Activated CD4-positive, CD25-positive, alpha-beta regulatory T cell treated with anti-CD3 and anti-CD28 coated beads, Interleukin-2, amount 50 U/mL, for 72 hours (primary cell): ENCODE measurements around the gene ADAMTS4.
"Not testable (repeated sequence)": the region's sequence is repeated elsewhere in the genome, so short reads cannot be mapped to it uniquely, and the experiment has no call there.

Experiments
- DNase-seq: peaks from one replicate; pipeline ENCODE4 v3.0.0; 2021

Gene ADAMTS4, protein sequence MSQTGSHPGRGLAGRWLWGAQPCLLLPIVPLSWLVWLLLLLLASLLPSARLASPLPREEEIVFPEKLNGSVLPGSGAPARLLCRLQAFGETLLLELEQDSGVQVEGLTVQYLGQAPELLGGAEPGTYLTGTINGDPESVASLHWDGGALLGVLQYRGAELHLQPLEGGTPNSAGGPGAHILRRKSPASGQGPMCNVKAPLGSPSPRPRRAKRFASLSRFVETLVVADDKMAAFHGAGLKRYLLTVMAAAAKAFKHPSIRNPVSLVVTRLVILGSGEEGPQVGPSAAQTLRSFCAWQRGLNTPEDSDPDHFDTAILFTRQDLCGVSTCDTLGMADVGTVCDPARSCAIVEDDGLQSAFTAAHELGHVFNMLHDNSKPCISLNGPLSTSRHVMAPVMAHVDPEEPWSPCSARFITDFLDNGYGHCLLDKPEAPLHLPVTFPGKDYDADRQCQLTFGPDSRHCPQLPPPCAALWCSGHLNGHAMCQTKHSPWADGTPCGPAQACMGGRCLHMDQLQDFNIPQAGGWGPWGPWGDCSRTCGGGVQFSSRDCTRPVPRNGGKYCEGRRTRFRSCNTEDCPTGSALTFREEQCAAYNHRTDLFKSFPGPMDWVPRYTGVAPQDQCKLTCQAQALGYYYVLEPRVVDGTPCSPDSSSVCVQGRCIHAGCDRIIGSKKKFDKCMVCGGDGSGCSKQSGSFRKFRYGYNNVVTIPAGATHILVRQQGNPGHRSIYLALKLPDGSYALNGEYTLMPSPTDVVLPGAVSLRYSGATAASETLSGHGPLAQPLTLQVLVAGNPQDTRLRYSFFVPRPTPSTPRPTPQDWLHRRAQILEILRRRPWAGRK

DNA sequence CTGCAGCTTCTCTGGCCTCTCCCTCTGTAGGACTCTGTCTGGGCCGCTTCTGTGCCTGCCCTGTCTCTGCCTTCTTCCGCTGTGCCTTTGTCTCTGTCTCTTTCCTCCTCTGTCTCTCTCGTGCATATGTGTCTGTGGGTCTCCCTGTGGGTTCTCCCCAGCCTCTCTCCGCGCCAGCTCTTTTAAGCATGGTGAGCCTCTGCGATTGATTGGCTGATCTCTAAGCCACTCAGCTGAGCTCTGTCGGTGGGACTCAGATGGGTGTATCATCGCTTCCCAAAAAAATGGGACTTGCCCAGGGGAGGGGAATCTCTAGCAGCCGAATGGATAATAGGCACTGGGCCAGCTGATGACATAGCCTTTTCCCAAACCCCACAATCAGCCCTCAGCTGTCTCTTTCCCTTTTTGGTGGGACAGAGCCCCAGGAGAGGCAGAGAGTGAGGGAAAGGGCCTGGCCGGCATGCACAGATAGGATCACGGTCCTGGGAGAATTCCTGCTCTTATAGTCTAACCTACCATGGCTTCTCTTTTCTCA, at the start of gene ADAMTS4:
Gene ADAMTS4 (minus strand): TSS at position 158 of the 535 bp plus-strand sequence. CDS start 427 bp downstream, outside the sequence.
- DNase-seq: no peak

DNA sequence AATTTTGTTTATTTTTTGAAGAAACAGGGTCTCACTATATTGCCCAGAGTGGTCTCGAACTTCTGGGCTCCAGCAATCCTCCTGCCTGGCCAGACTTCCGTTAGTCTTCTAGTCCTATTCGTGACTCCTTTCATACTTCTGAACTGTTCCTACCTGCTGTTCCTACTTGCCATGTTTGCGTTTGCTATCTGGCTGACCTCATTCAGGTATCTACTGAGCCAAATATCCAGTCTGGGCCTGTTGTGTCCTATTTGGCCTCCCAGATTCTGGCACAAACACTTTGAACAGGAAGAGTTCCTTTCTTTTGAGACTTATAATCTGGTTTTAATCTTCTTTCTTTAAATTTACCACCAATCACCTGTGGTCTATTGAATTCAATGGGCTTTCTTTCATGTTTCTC, 46.0 kb upstream of the ADAMTS4 start:
- no peak for DNase-seq

DNA sequence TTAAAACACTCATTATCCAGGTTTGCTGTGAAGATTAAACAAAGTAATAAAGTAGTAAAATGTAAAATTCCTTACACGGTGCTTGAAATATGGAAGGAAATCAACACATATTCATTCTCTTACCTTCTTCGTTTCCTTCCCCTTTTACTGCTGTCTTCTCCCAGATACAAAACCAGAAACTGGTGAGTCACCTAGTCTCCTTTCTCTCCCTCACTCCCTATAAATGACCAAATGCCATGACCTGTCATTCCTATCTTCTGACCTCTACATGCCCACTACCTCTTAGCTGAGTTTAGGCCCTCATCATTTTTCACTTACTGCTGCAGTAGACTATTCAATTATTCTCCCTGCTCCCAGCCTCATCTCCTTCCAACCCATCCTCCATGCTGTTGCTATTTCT, 43.5 kb upstream of the ADAMTS4 start:
- DNase-seq: no peak

DNA sequence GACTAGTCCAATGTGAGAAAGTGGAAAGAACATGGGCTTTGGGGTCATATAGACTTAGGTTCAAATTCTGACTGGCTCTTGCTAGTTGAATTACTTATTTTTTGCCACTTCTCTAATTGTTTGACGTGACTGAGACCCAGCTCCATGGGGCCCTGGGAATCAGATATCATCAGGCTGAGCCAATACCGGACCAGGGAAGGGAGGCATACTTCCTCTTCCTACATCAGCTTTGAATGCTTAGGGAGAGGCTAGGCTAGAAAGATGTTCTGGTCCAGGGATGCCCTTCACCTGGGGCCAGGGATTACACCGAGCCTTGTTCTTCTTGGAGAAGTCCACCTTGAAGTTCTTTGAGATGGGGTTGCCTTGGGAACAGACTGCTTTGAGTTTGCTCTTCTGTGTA, 42.8 kb upstream of the ADAMTS4 start:
- DNase-seq: no peak

DNA sequence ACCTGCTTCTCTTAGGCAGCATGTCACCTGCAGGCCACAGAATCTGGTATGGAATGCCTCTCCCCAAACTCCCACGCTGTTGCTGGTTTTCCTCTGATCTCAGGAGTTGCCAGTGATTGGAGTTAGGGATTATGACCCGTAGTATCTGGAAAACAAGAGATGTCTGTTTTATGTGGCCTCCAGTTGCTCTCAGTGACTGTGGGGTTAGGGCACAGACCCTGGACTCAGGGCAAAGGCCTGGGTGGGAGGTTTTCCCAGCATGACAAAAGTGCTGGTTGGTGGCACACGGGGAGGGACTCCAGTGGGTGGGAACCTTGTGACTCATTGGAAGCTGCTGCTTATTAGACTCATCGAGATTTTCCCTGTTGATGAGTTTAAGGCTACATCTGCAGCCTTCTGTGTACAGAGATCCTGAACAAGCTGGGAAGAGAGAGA, 39.2 kb upstream of the ADAMTS4 start, which contains the start of gene NR1I3:
Gene NR1I3 (minus strand): TSS at position 165 of the 435 bp plus-strand sequence. CDS start 1,638 bp downstream, outside the sequence.
- DNase-seq: no peak

DNA sequence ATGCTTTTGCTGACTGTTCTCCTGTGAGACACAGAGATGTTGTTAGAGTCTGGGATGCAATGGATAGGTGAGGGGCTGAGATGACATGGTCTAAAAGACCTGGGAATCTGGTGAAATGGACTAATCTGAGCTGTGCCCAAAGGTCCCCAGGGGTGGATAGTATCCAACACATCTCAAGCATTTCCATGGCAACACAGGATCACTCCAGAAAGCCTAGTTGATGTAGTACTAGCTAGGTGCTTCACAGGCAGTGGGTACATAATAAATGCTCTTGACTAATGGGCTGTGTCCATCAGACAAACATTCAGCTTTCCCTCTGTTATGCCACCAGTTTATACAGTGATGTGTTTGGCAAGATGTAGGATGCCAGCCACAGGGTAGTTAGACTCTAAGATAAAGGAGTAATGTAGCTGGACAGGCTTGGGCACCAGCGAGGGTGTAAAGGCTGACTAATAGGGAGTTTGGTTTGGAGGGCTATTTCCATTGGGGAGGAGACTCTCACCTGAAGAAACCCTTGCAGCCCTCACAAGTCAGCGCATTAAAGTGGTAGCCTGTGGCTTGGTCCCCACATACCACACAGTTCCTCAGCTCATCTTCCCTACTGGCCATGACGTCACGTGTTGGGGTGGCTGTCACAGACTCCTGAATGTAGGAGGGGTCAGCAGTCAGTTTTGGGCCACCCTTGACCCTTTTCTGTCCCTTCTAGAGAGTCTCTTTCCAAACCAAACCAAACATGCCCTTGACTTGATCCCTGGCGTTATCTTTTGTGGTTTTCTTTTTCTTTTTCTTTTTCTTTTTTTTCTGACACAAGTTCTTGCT, 37.3 kb upstream of the ADAMTS4 start:
- DNase-seq: no peak

DNA sequence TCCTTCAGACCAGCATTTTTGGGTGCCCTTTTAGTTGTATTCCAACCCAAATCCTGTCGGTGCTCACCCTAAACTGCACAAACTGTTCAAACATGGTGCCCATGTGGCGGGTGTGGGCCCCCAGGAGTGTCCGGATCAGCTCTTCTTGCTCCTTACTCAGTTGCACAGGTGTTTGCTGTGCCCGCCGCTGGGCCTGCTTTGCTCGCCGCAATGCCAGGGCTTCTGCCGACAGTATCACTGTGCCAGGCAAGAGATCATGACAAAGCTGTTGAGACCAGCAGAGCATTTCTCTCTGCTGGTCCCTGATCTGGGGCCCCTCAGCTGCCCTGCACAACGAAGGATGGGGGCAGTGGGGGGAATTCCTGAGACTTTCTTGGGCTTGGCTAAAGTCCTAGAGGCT, 34.2 kb upstream of the ADAMTS4 start:
- no peak for DNase-seq

DNA sequence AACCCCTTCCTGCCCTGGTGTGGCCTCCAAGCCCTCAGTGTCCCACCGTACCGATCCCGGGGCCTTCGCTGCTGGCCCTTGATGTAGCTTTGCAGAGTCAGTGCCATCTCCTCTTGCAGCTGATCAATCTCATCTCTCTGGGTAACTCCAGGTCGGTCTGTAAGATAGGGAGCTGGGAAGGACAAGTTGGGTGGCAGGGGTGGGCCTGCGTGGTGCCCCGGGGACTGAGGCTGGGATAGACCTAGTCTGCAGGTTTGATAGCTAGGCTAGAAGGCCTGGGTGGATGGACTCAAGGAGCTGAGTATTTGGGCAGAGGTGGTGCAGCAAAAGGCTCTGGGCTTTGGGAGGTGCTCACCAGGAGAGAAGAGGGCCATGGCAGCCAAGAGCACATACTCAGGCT, 31.9 kb upstream of the ADAMTS4 start:
- DNase-seq: no peak

DNA sequence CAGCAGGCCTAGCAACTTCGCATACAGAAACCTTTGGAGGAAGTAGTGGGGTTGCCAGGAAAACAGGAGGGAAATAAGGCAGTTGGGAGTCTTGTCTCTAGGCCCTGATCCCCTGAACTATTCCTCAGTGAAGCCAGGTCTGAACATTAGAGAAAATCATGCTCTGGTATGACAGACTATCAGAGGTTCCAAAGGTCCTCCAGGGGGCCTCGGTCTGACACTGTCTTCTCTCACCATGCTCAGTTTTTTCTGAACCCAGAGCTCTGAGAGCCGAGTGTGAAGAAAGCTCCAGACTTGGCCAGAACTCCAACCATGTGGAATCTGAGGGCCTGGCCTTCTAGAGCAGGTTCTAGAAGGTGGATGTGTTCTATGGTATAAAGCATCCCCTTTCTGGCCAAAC, 31.0 kb upstream of the ADAMTS4 start:
- DNase-seq: no peak

DNA sequence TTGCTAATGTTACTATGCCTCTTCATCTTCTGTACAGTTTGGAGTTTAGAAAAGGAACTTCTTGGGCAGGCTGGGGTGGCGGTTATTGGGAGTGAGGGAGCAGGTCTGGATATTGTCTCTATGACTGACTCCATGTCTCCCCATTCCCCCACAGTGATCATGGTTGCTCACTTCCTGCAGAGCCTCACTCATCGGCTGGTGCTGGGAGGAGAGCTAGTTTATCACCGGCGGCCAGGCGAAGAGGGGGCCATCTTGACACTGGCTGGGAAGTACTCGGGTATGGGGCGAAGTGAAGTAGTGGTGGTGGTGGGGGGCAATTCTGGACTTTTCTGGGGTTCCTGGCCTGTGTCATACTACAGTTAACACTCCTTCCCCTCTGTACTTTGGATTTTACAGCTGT, 29.2 kb upstream of the ADAMTS4 start:
- no peak for DNase-seq

DNA sequence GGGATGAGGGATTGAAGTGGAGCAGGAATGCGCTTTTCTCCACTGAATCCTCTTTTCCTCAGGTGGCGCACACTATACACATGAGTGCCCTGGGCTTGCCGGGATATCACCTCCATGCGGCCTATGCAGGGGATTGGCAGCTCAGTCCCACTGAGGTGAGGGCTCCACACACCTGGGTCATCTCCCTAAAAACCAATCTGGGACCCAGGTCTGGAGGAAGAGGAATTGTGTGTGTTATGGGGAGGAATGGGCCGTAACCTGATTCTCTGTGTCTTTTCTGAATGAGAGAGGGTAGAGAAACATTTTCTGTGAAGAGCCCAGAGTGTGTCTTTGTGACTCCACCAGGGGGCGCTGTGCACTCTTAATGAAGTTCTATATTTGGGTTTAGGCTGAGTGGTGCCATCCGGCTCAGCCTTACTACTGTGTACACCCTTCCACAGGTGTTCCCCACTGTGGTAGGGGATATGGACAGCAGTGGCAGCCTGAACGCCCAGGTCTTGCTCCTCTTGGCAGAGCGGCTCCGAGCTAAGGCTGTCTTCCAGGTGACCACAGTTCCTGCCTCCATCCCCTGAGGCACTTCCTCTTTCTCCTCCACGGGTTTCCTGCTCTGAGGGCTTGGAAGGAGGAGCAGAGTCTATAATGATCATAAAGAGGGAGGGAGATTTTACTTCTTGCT, 28.5 kb upstream of the ADAMTS4 start:
- peak; percentile 88 for DNase-seq

DNA sequence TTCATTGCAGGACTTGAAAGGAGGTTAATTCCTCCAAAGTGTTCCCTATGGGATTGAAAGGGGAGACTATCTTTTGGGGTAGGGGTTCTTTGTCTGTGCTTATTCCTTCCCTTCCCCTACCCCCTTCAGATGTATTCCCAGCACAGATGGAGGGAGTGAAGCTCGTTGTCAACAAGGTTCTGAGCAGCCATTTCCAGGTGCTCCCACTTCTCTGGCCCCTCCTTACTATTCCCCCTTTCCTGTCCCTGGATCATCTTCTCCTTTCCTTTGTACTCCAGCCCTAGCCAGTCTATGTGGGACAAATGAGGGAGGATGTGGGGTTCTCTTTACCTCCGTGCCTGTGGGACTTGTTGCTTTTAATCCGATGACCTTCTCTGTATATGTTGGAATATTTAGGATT, 27.9 kb upstream of the ADAMTS4 start:
- DNase-seq: no peak

DNA sequence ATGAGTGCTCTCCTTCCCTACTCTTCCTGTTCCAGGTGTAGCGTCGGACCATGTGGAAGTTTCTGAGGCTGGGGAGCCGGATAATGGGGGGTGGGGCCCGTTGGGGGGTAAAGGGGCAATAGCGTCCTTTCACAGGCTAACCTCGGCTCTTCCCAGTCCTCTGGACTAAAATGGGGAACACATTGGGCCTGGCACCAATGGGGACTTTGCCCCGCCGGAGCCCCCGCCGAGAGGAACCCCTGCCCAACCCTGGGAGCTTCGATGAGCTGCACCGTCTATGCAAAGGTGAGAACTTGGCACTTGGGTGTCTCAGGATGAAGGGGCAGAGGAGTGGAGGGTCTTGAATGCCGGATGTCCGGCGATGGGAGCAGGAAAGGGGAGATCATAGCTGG, 27.5 kb upstream of the ADAMTS4 start:
- no peak for DNase-seq

DNA sequence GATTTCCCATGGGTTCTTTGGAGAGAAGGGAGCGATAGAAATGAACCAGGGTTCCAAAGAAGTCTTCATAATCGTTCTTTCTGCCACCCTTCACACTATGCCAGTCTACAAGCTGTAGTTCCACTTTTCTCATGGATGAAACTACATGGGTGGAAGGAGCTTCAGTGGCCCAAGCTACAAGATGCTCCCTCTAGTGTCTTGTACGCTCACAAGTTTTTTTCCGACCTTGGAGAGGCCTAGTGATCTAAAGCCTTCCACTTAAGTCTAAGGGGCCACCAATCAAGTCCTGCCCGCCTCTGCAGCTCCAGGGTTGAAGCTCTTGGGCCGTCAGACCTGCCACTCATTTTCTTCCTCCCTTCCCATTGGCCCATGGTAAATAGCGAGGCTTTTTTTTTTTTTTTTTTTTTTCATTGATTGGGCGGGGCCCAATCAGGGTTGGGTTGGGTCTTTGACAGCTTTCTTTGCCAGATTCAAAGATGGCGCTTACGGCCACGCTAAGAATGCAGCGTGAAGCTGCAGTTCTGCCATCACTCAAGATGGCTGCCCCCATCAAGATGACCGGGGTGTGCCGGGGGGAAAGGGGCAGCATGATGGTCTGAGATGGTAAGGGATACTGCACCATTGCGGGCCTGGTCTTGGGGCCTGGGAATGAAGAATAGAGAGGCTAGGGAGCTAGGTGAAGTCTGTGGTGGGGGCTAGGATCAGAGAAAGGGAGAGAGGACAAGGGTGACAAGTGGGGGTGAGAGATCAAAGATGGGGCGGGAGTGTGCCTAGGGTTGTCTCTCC, 26.9 kb upstream of the ADAMTS4 start, which contains the start of gene TOMM40L:
Gene TOMM40L (plus strand): TSS at position 527 of the 786 bp plus-strand sequence. CDS start 430 bp downstream, outside the sequence.
- peak; percentile 84 for DNase-seq

DNA sequence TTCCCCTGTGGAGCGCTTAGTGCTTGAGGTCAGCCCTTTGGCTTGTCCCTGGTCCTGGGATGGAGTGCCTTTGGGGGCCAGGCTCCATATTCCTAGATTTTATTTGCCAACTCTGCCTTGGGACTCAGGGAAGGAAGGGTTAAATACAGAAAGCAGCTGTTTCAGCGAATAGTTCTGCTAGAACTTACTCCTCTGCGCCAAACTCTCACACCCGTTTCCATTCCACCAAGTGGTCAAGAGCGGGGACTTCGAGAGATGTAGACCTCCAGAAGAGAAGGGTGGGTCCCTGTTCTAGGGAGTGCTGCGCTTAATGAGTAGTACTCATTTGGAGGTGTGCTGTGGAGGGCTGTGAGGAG, 26.3 kb upstream of the ADAMTS4 start:
- no peak for DNase-seq

DNA sequence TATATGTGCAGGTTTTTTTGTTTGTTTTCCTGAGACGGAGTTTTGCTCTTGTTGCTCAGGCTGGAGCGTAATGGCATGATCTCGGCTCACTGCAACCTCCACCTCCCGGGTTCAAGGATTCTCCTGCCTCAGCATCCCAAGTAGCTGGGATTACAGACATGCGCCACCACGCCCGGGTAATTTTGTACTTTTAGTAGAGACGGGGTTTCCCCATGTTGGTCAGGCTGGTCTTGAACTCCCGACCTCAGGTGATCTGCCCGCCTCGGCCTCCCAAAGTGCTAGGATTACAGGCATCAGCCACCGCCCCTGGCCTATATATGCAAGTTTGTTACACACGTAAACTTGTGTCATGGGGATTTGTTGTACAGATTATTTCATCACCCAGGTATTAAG, 25.8 kb upstream of the ADAMTS4 start:
- DNase-seq: not testable (repeated sequence)

DNA sequence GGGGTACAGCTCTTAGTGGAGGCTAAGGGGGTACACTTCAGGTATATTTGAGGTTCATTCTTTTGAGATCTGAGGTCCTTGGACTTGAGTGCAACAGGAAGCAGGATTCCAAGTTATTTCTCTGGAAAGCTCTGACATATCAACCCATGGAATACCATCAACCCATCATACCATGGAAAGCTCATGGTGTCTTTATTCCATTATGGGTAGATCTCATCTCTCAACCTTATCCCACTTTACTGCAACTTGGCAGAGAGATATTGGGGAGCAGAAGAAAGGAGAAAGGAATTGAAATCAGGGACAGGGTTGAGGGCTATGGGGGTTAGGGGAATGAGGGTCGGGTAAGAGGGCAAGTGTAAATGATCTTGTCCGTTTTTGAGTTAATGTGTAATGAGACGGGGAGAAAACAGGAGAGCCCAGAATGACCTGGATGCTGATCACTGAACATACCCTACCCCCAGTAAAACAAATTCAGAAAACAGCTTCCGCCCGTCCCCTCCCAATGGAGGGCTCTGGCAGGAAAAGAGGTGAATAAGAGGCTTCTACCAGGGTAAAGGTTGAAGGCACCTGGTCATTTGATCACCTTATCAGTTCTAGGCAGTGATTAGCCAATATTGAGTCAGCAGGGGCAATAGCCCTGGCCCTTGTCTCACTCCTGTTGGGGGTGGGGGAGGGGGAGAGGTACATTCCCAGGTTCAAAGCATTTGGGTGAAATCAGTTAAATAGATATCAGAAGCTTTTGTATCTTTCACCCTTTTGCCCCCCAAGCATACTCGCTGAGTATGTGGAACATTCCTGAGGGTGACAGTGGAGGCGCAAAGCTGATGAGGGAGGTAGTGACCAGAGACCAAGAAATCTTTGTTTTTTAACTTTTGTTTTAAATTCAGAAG, 25.2 kb upstream of the ADAMTS4 start:
- DNase-seq: no peak

DNA sequence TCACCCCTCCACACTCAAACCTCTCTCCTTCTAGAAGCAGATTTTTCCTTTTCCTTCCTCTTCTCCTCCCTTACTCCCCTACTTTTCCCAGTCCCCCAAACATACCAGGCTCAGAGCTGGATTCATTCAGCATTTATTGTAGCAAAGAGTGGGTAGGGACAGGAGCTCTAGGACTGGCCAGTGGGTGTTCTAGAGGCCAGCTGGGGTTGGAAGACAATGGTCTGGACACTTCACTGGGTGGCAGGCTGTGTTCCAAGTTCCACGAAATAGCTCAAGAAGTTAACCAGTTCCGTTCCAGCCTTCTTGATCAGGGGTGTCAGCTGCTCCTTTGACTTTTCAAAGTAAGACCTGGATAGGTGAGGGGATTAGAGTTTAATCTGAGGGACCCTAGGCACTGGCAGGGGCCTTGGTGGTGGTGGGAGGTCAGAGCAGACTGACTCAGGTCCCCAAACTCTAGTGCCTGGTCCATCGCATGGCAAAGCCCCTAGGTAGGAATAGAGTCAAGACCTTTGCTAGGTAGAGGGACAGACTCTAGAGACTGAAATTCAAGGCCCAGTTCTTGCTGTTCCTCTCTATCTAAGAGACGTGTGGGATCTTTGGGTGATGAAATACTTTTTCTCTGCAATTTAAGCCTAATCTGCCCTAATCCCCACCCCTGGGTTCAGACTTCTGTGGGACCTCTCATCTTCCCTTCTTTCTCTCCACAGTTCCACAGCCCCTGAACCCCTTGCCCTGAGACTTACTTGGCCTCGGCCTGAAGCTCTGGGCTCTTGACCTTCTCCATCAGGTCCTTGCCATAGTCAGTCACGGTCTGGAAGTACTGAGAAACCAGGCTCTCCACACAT, 23.5 kb upstream of the ADAMTS4 start:
- no peak for DNase-seq

DNA sequence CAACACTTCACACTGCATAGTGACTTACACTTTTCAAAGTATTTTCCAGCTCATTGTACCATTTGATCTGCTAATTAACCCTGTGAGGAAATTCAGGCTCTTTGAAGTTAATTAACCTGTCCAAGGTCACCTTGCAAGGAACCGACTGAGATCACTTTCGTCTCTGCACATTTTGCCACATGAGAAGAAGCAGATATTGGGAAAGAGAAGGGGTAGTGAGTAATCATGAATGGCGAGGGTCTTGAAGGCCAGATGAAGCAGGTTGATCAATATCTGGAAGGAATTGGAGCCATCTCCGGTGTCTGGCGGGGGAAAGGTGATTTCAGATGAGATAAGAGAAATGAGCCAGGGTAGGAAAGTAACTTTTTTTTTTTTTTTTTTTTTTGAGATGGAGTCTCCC, 21.1 kb upstream of the ADAMTS4 start:
- DNase-seq: no peak
